HG02884 (cell line): ENCODE data around the gene KIF15.

Experiments
- ATAC-seq: cut with Tn5 transposase; IDR thresholded peaks from one replicate; pipeline ENCODE4 v1.9.1; 2021; ENCODE audit warnings: mild to moderate bottlenecking, moderate library complexity; ENCODE audit not compliant: unreplicated experiment

The KIF15 gene

DNA sequence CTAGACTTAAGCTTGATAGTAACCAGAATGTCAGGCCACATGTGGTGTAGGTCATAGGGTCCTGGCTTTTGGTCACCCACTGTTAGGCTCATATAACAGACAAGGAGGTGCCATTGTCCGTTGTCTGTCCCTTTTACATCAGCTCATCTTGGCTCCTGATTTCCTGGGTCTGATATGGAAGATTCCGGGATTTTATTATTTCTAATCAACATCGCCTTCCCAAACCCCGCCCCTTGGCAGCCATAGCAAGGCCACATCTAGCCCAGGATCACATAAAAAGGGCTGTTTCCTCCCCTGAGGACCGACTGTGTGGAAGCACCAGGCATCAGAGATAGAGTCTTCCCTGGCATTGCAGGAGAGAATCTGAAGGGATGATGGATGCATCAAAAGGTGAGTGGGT, 112.7 kb downstream of the KIF15 start, which contains the start of gene TGM4:
TSS of gene TGM4 (plus strand) at position 301 of the 400 bp plus-strand sequence. CDS start at position 372, 71 bp downstream.
- no peak for ATAC-seq

DNA sequence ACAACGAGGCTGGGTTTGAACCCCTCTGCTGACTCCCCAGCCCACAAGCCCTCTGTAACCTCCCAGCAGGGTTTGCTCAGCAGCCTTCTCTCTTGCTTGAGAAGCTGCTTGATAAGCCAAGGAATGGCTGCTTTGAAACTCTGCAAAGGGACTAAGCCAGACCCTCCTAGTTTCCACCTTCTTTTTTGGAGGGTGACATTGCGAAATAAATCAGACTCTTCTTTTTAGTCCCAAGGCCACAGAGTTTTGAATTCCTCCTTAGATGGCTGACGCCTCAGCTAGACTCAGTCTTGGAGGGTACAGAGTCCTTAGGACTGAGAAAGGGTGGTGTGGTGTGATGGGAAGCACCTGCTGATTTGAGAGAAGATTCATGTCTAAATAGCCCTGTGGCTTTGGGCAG, 114.0 kb downstream of the KIF15 start:
- no peak for ATAC-seq

DNA sequence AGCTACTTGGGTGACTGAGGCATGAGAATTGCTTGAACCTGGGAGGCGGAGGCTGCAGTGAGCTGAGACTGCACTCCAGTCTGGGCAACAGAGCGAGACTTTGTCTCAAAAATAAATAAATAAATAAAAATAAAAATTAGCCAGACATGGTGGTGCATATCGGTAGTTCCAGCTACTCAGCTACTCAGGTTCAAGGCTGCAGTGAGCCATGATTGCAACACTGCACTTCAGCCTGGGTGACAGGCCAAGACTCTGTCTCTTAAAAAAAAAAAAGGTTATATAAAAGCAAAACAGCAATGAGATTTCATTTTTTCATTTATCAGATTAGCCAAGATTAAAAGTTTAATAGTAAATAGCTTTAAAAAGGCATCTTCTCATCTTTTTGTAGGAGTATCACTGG, 115.7 kb downstream of the KIF15 start:
- ATAC-seq, result no peak

- ATAC-seq, result no peak
Measured at GRCh38 chr3:44880284-44880683, 118.7 kb downstream of the KIF15 start.

DNA sequence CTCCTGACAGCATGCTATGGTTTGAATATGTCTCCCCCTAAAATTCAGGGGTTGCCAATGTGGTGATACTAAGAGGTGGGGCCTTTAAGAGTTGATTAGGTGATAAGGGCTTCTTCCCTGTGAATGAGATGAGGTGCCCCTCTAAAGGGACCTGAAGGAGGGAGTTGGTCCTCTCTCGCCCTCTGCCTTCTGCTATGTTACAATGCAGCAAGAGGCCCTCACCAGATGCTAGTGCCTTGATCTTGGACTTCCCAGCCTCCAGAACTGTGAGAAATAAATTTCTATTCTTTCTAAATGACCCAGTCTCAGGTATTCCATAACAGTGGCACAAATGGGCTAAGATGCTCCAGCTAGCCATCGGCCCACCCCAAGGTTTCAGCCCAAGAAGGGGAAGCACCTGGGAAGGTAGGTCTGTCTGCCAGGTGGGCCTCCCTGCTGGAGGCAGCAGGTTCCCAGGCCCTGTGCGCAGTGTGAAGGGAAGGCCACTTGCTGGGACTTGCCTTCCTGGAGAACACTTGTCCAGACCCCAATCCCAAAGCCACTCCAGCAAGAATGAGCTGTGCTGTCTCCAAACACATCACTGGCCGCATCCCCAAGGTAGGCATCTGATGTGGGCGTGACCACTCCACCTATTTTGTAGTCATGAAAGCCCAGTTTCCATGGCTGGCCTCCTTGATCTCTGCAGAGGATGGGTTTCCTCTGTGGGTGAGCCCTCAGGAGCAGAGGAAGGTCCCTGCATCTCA, 121.8 kb downstream of the KIF15 start:
- ATAC-seq, result no peak

- ATAC-seq, result no peak
Measured at GRCh38 chr3:44883999-44884431, 122.4 kb downstream of the KIF15 start.

GRCh38 chr3:44885618-44886017, 124.0 kb downstream of the KIF15 start:
- ATAC-seq, result no peak

DNA sequence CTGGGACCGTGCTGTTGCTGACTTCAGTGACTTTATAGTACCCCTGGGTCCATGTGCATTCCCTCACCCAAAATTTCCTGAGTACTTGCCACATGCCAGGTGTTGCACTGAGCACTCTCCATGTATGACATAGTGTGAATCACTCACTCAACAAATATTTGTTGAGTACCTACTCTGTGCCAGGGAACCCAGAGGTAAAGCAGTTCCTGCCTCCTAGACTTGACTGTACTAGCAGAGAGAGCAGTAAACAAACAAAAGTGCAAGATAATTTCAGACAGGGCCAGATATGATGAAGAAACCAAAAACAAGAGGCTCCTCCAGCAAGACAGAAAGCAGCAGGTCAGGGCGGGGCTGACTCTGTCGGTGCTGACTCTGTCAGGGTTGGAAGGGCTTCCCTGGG, 125.0 kb downstream of the KIF15 start:
- ATAC-seq, result no peak

GRCh38 chr3:44887101-44887500, 125.5 kb downstream of the KIF15 start:
- no peak for ATAC-seq

DNA sequence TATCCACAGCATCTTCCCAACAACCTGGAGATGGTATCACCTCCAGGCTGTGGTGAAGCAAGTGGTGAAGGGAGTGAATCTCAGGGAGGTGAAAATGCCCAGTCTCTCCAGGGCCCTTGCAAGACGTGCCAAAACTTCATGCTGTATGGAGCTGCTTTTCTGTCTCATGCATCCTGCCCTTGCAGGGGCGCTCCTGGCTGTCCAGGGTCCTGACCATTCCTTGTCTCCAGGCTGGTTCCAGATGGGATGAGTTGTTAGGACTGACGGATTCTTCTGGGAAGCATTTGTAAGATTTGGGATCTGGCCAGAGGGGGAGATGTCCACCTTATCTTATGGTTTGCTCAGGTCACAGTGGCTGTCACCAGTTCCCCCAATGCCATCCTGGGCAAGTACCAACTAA, 128.7 kb downstream of the KIF15 start:
- ATAC-seq, result no peak

- no peak for ATAC-seq
Measured at GRCh38 chr3:44890852-44891251, 129.3 kb downstream of the KIF15 start.

GRCh38 chr3:44892689-44893088, 131.1 kb downstream of the KIF15 start:
- ATAC-seq, result no peak

DNA sequence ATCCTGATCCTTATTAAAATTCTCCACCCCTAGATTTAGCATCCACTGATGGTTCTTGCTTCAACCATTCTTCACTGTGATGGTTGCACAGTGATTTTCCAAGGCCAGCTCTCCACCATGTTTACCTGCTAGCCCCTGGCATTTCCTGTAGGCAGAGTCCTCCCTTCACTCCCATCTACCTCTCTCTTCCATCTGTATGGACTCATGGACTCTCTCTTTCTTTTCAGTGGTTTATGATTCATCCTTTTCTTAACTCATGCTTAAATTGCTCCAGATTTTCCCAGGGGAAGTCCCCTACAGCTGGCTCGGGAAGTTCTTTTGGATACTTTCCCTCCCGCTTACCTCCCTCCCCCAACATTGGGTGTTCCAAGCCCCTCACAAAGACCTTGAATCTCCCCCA, 131.5 kb downstream of the KIF15 start:
- no peak for ATAC-seq

DNA sequence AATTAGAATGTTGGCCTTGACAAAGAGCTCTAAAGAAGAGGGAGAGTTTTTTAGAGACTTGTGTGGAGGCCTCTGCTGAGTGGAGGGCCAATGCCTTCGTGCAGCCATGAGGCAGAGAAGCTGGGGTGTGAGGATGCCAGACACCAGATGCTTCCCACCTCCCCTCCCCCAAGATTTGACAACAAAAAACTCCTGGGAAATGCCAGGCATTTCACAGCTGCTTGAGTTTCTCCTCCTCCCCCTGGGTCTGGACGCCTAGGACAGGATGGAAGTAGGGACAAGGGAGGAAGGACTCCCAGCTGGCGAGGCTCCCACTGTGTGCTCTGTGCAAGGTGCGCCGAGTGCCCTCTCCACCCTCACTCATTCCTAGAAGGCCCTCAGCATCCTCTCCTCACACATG, 132.9 kb downstream of the KIF15 start:
- ATAC-seq, result no peak

DNA sequence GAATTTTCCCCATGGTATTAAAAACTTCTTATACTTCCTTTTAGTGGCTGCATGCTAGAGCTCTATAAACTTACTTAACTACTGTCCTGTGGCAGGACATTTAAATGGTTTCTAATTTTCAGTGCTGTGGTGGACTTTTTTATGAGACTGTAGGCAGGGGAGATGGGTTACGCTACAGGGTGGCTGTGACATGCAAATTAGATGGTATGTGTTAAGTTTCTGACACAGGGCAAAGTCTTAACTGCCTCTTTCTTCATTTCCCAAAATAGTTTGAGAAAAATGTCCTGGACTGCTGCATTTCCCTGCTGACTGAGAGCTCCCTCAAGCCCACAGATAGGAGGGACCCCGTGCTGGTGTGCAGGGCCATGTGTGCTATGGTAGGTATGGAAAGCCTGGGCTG, 134.8 kb downstream of the KIF15 start:
- ATAC-seq, result no peak

GRCh38 chr3:44899683-44900367, 138.2 kb downstream of the KIF15 start:
- ATAC-seq, result no peak

DNA sequence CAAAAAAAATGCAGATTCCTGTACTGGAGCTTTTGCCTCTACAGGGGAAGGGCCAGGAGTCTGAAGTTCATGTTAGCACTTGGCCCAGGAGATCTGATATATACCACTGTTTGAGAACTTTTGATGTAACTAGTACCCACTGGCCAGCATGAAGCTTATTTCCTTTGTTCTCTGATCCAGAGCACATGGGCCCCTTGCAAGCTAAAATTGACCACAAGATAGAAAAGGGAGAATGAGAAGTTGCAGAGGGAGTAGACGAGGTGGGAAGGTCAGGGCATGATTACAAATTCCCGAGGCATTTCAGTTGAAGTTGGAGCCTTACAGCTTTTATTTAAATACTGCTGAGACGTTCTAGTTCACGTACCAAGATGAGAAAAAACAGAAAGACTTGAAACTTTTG, 141.0 kb downstream of the KIF15 start:
- ATAC-seq, result no peak
